HG02970 (cell line): ENCODE measurements around the gene DAW1.
"Not testable (repeated sequence)": the region's sequence is repeated elsewhere in the genome, so short reads cannot be mapped to it uniquely, and the experiment has no call there.

Experiments used
- ATAC-seq: cut with Tn5 transposase; IDR thresholded peaks from one replicate; pipeline ENCODE4 v1.9.1; 2021; ENCODE audit warnings: mild to moderate bottlenecking, moderate library complexity, moderate number of reproducible peaks; ENCODE audit not compliant: unreplicated experiment, low FRiP score

Gene DAW1

DNA sequence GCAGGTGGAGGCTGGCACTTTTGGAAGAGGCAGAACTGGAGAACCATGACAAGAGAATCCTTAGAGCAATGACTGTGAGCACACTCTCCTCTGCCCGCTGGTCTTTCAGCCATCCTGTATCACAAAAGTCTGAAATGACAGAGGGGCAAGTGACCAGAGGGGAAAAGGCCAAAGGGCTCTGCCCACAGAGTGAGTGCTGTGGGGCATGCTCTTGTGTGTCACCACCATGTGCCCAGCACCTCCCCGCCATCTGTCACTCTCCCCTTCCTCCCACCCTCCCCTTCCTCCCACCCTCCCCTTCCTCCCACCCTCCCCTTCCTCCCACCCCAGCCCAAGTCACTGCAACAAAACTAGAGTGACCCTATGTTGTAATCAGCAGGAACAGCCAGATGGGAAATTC is 31.9 kb downstream of the DAW1 start:
- no peak for ATAC-seq

DNA sequence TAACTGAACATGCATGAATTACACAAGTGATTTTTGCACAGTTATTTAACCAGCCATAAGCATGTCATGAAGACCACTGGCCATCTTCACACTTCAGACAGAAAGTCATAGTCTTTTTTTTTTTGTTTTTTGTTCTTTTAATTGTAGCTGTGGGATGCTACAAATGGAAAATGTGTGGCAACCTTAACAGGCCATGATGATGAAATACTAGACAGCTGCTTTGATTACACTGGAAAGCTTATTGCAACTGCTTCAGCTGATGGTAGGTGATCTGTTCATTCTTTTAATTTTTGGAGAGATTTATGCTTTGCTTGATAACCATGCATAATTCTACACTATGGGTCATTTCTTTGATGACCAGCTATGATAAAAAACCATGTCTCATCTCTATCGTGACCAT is 35.6 kb downstream of the DAW1 start:
- no peak for ATAC-seq

- ATAC-seq = no peak
Measured at GRCh38 chr2:227908266-227909054, 37.0 kb downstream of the DAW1 start.

DNA sequence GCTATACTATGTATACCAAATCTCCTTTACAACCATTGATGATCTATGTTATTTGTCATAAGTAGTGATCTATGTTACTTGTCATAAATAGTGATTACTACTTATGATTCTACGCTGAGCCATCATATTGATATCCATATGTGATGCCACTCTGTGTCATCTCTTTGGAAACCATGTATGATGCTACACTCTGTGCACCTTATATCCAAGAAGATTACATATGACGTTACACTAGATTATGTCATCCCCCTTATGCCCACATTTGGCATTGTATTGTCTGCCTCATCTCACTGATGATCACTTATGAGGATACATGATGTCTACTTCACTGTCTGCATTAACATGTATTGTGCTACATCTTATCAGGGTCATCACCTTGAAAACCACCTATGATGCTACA is 42.9 kb downstream of the DAW1 start:
- no peak for ATAC-seq

DNA sequence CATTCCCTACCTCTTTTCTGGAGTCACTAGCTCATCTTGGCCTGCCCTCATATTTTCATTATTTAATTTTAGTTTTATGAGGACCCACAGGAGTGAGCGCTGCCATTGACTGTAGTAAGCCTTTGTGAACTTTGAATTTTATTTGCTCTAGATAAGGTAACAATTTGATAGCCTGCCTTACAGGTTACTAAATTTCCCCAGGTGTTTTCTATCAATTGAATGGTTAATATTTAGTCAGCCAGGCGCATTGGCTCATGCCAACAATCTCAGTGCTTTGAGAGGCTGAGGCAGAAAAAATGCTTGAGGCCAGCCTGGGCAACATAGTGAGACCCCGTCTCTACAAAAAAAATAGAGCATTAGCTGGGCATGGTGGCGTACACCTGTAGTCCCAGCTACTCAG is 50.2 kb downstream of the DAW1 start:
- no peak for ATAC-seq

DNA sequence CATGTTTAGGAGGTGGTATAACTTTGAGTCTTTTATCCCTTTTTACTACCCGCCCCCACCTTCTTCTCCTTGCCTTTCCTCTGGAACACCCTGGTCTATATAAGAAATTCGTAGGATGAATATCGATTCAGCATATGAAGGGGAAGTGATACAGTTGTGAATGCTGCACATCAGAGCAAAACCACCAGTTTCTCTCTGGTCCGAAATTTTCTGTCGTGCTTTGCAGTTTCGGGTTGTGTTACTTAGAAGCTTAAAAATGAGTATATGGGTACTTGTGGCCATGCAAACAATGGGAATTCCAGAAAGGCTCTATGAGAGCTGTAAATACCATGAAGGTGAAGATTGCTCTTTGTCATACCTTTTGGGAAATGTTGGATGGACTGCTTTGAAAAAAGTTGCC is 60.6 kb downstream of the DAW1 start:
- ATAC-seq = no peak

DNA sequence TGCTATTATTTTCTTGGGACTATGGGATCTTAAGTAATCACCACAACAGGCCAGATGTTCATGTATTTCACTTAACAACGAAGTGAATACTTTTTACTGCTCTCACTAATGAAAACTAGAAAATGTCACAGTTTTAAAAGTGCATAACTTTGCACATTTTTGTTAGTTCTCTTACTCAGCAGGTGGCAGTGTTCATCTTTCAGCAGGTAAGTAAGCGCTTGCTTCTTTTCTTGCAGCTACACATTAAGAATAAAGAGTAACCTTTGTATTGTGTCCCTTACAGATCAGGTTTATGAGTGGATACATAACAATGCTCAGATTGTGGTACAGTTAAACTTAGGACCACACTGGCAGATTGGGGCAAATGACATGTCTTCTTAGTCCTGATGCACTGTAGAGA is 61.0 kb downstream of the DAW1 start:
- ATAC-seq = no peak

DNA sequence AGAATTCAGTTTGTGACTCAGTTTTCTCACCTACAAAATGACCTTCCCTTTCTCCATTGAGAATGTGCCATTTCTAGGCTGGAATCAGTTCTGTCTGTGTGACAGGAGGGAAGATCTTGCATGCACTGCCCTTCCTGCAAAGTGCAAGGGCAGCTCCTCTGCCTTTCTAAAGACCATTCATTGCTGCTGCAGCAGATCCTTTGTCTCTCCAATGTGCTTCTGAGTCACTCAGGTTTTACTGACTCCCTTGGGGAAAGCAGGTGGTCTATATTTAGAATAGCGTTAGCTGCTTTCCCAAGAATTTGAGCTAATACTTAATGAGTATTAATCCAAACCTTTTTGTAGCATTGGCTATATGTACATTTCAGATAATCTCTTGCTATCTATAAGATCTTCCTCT is 62.5 kb downstream of the DAW1 start:
- no peak for ATAC-seq

- ATAC-seq = not testable (repeated sequence)
Measured at GRCh38 chr2:227936249-227936648, 64.8 kb downstream of the DAW1 start.

DNA sequence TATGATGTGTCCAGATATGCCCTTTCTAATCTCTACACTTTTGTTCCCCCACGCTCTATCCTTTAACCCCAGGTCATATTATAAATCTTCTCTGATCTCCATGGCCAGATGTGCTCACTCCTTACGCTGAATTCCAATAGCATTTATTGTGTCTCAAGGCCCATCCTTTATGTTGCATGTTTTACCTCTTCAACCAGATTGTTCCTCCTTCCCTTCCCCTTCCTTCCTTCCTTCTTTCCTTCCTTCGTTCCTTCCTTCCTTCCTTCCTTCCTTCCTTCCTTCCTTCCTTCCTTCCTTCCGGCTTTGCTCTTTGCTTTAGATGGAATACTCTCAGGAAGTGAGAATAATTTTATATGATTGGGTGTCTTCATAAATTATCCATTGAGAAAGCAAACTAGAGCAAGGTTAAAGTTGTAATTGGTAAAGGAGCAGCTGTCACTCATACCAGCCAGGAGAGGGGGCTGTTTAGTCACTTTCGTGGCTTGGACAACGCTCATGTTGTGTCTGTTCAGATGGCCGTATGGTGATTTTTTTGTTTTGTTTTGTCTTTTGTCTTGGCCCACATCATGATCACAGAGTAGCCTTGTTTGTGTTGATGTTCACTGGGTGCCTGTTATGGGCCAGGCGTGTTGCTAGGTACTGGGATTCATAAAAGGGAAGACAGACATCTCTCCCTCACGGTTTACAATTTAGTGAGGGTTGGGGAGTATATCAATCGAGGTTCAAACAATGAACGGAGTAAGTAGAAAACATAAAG is 68.0 kb downstream of the DAW1 start:
- no peak for ATAC-seq

DNA sequence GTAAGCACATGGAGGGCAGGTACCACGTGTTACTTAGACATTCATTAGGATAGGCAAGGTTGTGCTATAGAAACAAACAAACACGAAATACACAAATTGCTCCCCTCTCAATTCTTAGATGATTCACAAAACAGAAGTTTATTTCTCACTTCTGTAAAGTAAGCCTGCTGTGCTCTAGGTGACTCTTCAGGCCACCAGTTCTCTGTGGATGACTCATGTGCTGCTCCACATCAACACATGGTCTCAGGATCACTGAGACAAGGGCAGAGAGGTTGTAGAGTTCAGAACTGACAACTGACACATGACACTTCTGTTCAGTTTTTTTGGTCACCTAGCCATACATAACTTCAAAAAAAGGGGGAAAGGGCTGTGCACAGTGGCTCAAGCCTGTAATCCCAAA is 70.6 kb downstream of the DAW1 start:
- no peak for ATAC-seq

- no peak for ATAC-seq
Measured at GRCh38 chr2:227942965-227943364, 71.5 kb downstream of the DAW1 start.

DNA sequence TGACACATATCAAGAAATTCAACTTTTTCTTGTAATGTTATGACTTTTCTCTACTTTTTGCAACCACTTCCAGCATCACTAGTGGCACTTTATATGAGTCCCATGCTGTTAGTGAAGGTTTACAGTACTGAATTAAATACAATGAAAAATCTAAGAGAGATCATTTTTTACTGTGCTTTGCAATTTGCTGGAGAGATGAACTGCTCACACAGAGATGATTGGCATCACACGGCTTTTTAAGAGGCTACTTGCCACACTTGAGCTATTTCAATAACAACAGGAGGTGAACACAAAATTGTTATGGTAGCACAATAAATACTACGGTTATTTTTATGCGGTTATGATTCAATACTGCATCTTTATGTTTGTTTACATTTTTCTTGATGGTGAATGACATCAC is 88.9 kb downstream of the DAW1 start:
- no peak for ATAC-seq

DNA sequence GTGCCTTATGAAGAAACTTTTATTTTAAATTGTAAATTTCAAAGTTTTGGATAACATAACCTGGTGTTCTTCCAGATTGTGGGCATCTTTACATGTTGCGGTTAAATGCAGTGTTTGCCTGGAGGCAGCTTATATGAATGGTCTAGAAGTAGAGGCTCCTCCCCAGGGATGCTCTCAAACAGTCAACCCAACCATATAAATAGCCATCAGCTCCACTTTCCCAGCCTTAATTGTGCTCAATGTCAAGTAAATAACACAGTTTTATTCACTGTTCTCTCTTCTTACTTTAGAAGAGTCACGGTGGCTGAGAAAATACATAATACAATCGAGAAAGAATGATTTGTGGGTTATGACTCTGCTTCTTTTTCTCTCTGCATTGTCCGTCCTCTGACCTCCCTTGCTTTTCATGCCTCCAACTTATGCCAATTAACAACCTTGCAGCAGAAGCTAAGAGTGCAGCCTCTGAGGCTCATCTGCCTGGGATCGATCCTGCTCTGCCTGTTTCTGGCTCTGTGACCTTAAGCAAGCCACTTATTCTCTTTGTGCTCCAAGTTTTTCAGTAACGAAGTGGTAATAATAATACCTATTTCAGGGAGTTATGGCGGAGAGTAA is 100.3 kb downstream of the DAW1 start:
- ATAC-seq = no peak

GRCh38 chr2:227973241-227973640 is 101.8 kb downstream of the DAW1 start:
- ATAC-seq = no peak
